ENCODE results near the gene DAZ4. TPM values are rescaled to one million over a fixed set of nuclear protein-coding genes. Genes with fewer than 3 reads are reported as not detected.
"Not testable (repeated sequence)": the region's sequence is repeated elsewhere in the genome, so short reads cannot be mapped to it uniquely, and the experiment has no call there.

DAZ4 gene
- total RNA-seq (not detected), polyA plus RNA-seq (not detected)

GRCh38 chrY:24833619-24834018, at the start of gene DAZ4:
Gene DAZ4 (plus strand): TSS chrY:24833919. CDS start chrY:24834127, 208 bp downstream.
- intact Hi-C loops (cut with DNase I); H3K27ac ChIP-seq: not testable (repeated sequence)

GRCh38 chrY:24813293-24813692, 20.4 kb upstream of the DAZ4 start, which contains the start of gene DAZ3:
Gene DAZ3 (minus strand): TSS chrY:24813393. CDS start chrY:24813185, 208 bp downstream.
- H3K27ac ChIP-seq; H3K4me3 ChIP-seq; H3K27me3 ChIP-seq; H3K36me3 ChIP-seq; DNase-seq; intact Hi-C loops (cut with DNase I); H3K4me1 ChIP-seq; H3K9me3 ChIP-seq: not testable (repeated sequence)
- WGBS, 2 donors: no CpG with 5 or more reads among the region's 23 CpGs

More at GRCh38 chrY:24833619-24834018, at the start of gene DAZ4:
- DNase-seq, H3K4me1 ChIP-seq, H3K9me3 ChIP-seq, H3K4me3 ChIP-seq, H3K36me3 ChIP-seq, H3K27me3 ChIP-seq: not testable (repeated sequence)
- WGBS, 2 donors: 95 to 96% methylated on average over 8 to 10 of the region's 23 CpGs

GRCh38 chrY:24821836-24822235, 11.9 kb upstream of the DAZ4 start:
- H3K36me3 ChIP-seq; H3K9me3 ChIP-seq; H3K27me3 ChIP-seq; H3K4me3 ChIP-seq; H3K27ac ChIP-seq; intact Hi-C loops (cut with DNase I); H3K4me1 ChIP-seq; DNase-seq: not testable (repeated sequence)
- WGBS, 2 donors: no CpG with 5 or more reads among the region's 3 CpGs

- H3K27me3 ChIP-seq; H3K4me1 ChIP-seq; H3K9me3 ChIP-seq; intact Hi-C loops (cut with DNase I); H3K27ac ChIP-seq; DNase-seq; H3K4me3 ChIP-seq; H3K36me3 ChIP-seq: not testable (repeated sequence)
- WGBS, 2 donors: 63 to 67% methylated on average over 1 of the region's 4 CpGs
These were observed 9.4 kb upstream of the DAZ4 start for GRCh38 chrY:24824184-24824879.

- WGBS, 2 donors: no CpG with 5 or more reads among the region's 4 CpGs
- H3K9me3 ChIP-seq; H3K4me3 ChIP-seq; intact Hi-C loops (cut with DNase I); H3K27me3 ChIP-seq; H3K27ac ChIP-seq; H3K4me1 ChIP-seq; H3K36me3 ChIP-seq; DNase-seq: not testable (repeated sequence)
These were observed 8.7 kb upstream of the DAZ4 start for GRCh38 chrY:24825069-24825468.

Other genes with a start within 250 kb of the DAZ4 start
- not detected for gene BPY2B, start 215.9 kb upstream of the DAZ4 start, total RNA-seq
- gene BPY2B, start 215.9 kb upstream of the DAZ4 start, polyA plus RNA-seq: not detected
- not detected for gene DAZ3, start 20.5 kb upstream of the DAZ4 start, total RNA-seq
- not detected for gene DAZ3, start 20.5 kb upstream of the DAZ4 start, polyA plus RNA-seq
- gene BPY2C, start 218.2 kb downstream of the DAZ4 start, total RNA-seq: not detected
- not detected for gene BPY2C, start 218.2 kb downstream of the DAZ4 start, polyA plus RNA-seq